ENCODE measurements around the gene MATN3.

DNA sequence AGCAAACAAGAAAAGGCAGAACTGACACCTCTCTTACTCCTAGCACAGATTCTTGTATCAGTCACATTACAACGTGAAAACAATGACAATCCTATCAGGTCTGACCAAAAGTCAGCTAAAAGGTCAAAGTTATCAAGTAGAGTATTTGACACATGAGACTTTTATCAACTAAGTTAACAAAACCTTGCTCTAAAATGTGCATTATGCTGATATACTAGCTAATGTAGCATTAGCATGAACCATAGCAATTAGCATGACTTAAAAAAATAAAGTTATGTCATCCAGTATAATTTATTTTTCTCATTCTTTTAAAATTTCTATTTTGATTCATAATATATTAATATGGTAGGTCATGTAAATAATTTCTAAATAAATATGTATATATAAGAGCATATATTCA is 69.3 kb downstream of the MATN3 start:
- TF ChIP-seq CTCF (IDR thresholded peaks at IDR 0.05) (no peak), POLR2A (IDR thresholded peaks at IDR 0.05) (no peak)

Data from heart left ventricle (tissue), 13 donors.